ENCODE data around the gene KLHL1. TPM values are rescaled to one million over a fixed set of nuclear protein-coding genes. Genes with fewer than 3 reads are reported as not detected.

Gene KLHL1
- total RNA-seq, 2 donors from 2014 or later, result 0.15 TPM; not detected in 1

GRCh38 chr13:69879936-69880335, 228.3 kb downstream of the KLHL1 start:
- WGBS, 2 experiments (ENCODE audit: insufficient coverage in 1 of 2, insufficient read length in 1 of 2), result 100% methylated on average over 1 of the region's 1 CpG; no CpG with 5 or more reads in 1 of the 2 experiments
- TF ChIP-seq CTCF (conservative IDR thresholded peaks at IDR 0.05), result no peak

GRCh38 chr13:69872321-69873047, 235.8 kb downstream of the KLHL1 start:
- Histone ChIP-seq H3K27me3 (ENCODE audit: control insufficient read depth, insufficient read depth, low read length, poor library complexity, severe bottlenecking) (no peaks in the 10 kb centered on the region), H3K9me3 (ENCODE audit: control insufficient read depth, low read length) (no peaks in the 10 kb centered on the region), H3K27ac (ENCODE audit: low read depth, low read length) (no peak overlapping the region), H3K4me3 (ENCODE audit: low read length) (no peak overlapping the region), H3K4me1 (ENCODE audit: control insufficient read depth, insufficient read depth, low read length) (no peaks in the 10 kb centered on the region), H3K36me3 (ENCODE audit: control insufficient read depth, insufficient read depth, low read length) (no peaks in the 10 kb centered on the region), H3K9ac (ENCODE audit: extremely low read depth, low read length, poor library complexity, severe bottlenecking) (no peak overlapping the region)
- Mint-ChIP-seq H3K9me3 (no peaks in the 10 kb centered on the region), H3K27me3 (ENCODE audit: insufficient read depth) (no peaks in the 10 kb centered on the region), H3K27ac (no peak overlapping the region), H3K4me1 (no peaks in the 10 kb centered on the region), H3K36me3 (ENCODE audit: low read depth) (no peaks in the 10 kb centered on the region), H3K4me3 (no peak overlapping the region)
- 97 to 100% methylated on average over 2 to 4 of the region's 4 CpGs for WGBS, 2 experiments (ENCODE audit: insufficient coverage in 1 of 2, insufficient read length in 1 of 2)
- TF ChIP-seq CTCF (conservative IDR thresholded peaks at IDR 0.05), result no peak
- no peak for DNase-seq

More at GRCh38 chr13:69879936-69880335, 228.3 kb downstream of the KLHL1 start:
- Histone ChIP-seq H3K9me3 (ENCODE audit: control insufficient read depth, low read length) (no peaks in the 10 kb centered on the region), H3K9ac (ENCODE audit: extremely low read depth, low read length, poor library complexity, severe bottlenecking) (no peak overlapping the region), H3K27me3 (ENCODE audit: control insufficient read depth, insufficient read depth, low read length, poor library complexity, severe bottlenecking) (no peaks in the 10 kb centered on the region), H3K27ac (ENCODE audit: low read depth, low read length) (no peak overlapping the region), H3K36me3 (ENCODE audit: control insufficient read depth, insufficient read depth, low read length) (no peaks in the 10 kb centered on the region), H3K4me1 (ENCODE audit: control insufficient read depth, insufficient read depth, low read length) (no peaks in the 10 kb centered on the region), H3K4me3 (ENCODE audit: low read length) (no peak overlapping the region)
- Mint-ChIP-seq H3K4me1 (no peaks in the 10 kb centered on the region), H3K9me3 (no peaks in the 10 kb centered on the region), H3K27ac (no peak overlapping the region), H3K4me3 (no peak overlapping the region), H3K27me3 (ENCODE audit: insufficient read depth) (no peaks in the 10 kb centered on the region), H3K36me3 (ENCODE audit: low read depth) (no peaks in the 10 kb centered on the region)
- no peak for DNase-seq

GRCh38 chr13:69866555-69866954, 241.7 kb downstream of the KLHL1 start:
- Histone ChIP-seq H3K4me3 (ENCODE audit: low read length) (no peak overlapping the region), H3K27ac (ENCODE audit: low read depth, low read length) (no peak overlapping the region), H3K9me3 (ENCODE audit: control insufficient read depth, low read length) (no peaks in the 10 kb centered on the region), H3K4me1 (ENCODE audit: control insufficient read depth, insufficient read depth, low read length) (peaks cover 4% of the 10 kb centered on the region), H3K36me3 (ENCODE audit: control insufficient read depth, insufficient read depth, low read length) (no peaks in the 10 kb centered on the region), H3K27me3 (ENCODE audit: control insufficient read depth, insufficient read depth, low read length, poor library complexity, severe bottlenecking) (no peaks in the 10 kb centered on the region), H3K9ac (ENCODE audit: extremely low read depth, low read length, poor library complexity, severe bottlenecking) (no peak overlapping the region)
- no peak for DNase-seq
- 94 to 100% methylated on average over 2 of the region's 4 CpGs for WGBS, 2 experiments (ENCODE audit: insufficient coverage in 1 of 2, insufficient read length in 1 of 2)
- Mint-ChIP-seq H3K4me1 (no peaks in the 10 kb centered on the region), H3K36me3 (ENCODE audit: low read depth) (no peaks in the 10 kb centered on the region), H3K9me3 (no peaks in the 10 kb centered on the region), H3K27ac (no peak overlapping the region), H3K4me3 (no peak overlapping the region), H3K27me3 (ENCODE audit: insufficient read depth) (no peaks in the 10 kb centered on the region)
- TF ChIP-seq CTCF (conservative IDR thresholded peaks at IDR 0.05), result no peak

Measured in endodermal cell (in vitro differentiated cells).